RPMI7951 (cell line): Measurements from ENCODE around the gene ZNF423. TPM values are rescaled to one million over a fixed set of nuclear protein-coding genes. Genes with fewer than 3 reads are reported as not detected.
A peak's percentile ranks its signal among the peaks of the same experiment; 100 is the strongest.

Experiments used
- DNase-seq: peaks from one replicate; pipeline ENCODE4 v3.0.0-alpha.2; 2012; ENCODE audit warnings: low read depth
- total RNA-seq: library from RNA; depleted of rRNA; stranded (reverse); fragments of >200 nt; shearing (Covaris generic); gene quantifications from 2 replicates; pipeline ENCODE4 v1.2.3, GENCODE V29; 2014

The ZNF423 gene
- total RNA-seq, 1 experiment from 2014 or later, result under 0.01 TPM

GRCh38 chr16:49785970-49786369 is 69.9 kb downstream of the ZNF423 start:
- DNase-seq, result no peak

GRCh38 chr16:49782405-49782804 is 73.5 kb downstream of the ZNF423 start:
- DNase-seq, result no peak

GRCh38 chr16:49781401-49781800 is 74.5 kb downstream of the ZNF423 start:
- DNase-seq, result no peak

GRCh38 chr16:49780433-49780832 is 75.5 kb downstream of the ZNF423 start:
- no peak for DNase-seq

GRCh38 chr16:49779979-49780378 is 75.9 kb downstream of the ZNF423 start:
- no peak for DNase-seq

GRCh38 chr16:49778202-49778930 is 77.5 kb downstream of the ZNF423 start:
- no peak for DNase-seq

- no peak for DNase-seq
Observed at GRCh38 chr16:49776734-49777133, 79.2 kb downstream of the ZNF423 start.

- no peak for DNase-seq
Observed at GRCh38 chr16:49776085-49776595, 79.8 kb downstream of the ZNF423 start.

GRCh38 chr16:49775581-49775980 is 80.3 kb downstream of the ZNF423 start:
- DNase-seq, result no peak

- DNase-seq, result no peak
Observed at GRCh38 chr16:49775018-49775417, 80.9 kb downstream of the ZNF423 start.

GRCh38 chr16:49773534-49774475 is 82.1 kb downstream of the ZNF423 start:
- DNase-seq, result no peak

- DNase-seq, result no peak
Observed at GRCh38 chr16:49767998-49768397, 87.9 kb downstream of the ZNF423 start.

GRCh38 chr16:49767414-49767813 is 88.5 kb downstream of the ZNF423 start:
- DNase-seq, result no peak

- DNase-seq, result no peak
Observed at GRCh38 chr16:49766225-49766624, 89.7 kb downstream of the ZNF423 start.

GRCh38 chr16:49763826-49764225 is 92.1 kb downstream of the ZNF423 start:
- no peak for DNase-seq

GRCh38 chr16:49760815-49761214 is 95.1 kb downstream of the ZNF423 start:
- DNase-seq, result no peak

- DNase-seq, result no peak
Observed at GRCh38 chr16:49757559-49758069, 98.3 kb downstream of the ZNF423 start.

- DNase-seq, result peak; percentile 9
Observed at GRCh38 chr16:49756775-49757558, 98.9 kb downstream of the ZNF423 start.

- no peak for DNase-seq
Observed at GRCh38 chr16:49755716-49756505, 100.0 kb downstream of the ZNF423 start.

- peak; percentile 32 for DNase-seq
Observed at GRCh38 chr16:49755313-49755620, 100.6 kb downstream of the ZNF423 start.
